PC-3 (cell line): ENCODE data around the gene TMX3. TPM values are rescaled to one million over a fixed set of nuclear protein-coding genes. Genes with fewer than 3 reads are reported as not detected.

Source experiments
- ATAC-seq: fragments of 200-7000 bp; cut with Tn5 transposase; 2 replicates; pipeline ENCODE4 v1.9.1; 2020; ENCODE audit warnings: mild to moderate bottlenecking, moderate library complexity
- BruUV-seq: library from RNA; stranded (reverse); fragments of 400-500 nt; replicated peaks from 2 replicates; lab custom pipeline; 2021; lab: Mats Ljungman, UMichigan
- CTCF ChIA-PET: fragments of 300-600 bp; sonication (Branson Sonifier 250); formaldehyde crosslinking; loops from one replicate; lab custom pipeline; 2022; ENCODE audit warnings: antibody characterized with exemption; lab: Charles Lee
- POLR2A ChIA-PET: fragments of 300-600 bp; sonication (Branson Sonifier 250); formaldehyde crosslinking; loops from one replicate; lab custom pipeline; 2022; ENCODE audit warnings: antibody characterized with exemption; ENCODE audit not compliant: unreplicated experiment; lab: Charles Lee
- DNase-seq: peaks from one replicate; pipeline ENCODE4 v3.0.0-alpha.2; 2015
- H2AFZ ChIP-seq: fragments of 300-600 bp; sonication (generic); 2 replicates; pipeline ENCODE4 v1.6.0; 2016; ENCODE audit warnings: antibody characterized with exemption, low read length
- H3F3A ChIP-seq: fragments of 300-600 bp; sonication (generic); one replicate; pipeline ENCODE4 v1.6.0; 2017; ENCODE audit warnings: antibody characterized with exemption, low read length, control low read depth, mild to moderate bottlenecking; ENCODE audit not compliant: unreplicated experiment
- H3K27ac ChIP-seq: fragments of 300-600 bp; sonication (generic); 2 replicates; pipeline ENCODE4 v1.5.1; 2016; ENCODE audit warnings: mild to moderate bottlenecking, low read length
- H3K27me3 ChIP-seq: fragments of 300-600 bp; sonication (generic); 2 replicates; pipeline ENCODE4 v1.6.1; 2016; ENCODE audit warnings: low read length, mixed read lengths
- H3K36me3 ChIP-seq: fragments of 300-600 bp; sonication (generic); 2 replicates; pipeline ENCODE4 v1.6.1; 2016; ENCODE audit warnings: low read depth, mixed run types, low read length, mixed read lengths
- H3K4me1 ChIP-seq: fragments of 300-600 bp; sonication (generic); 2 replicates; pipeline ENCODE4 v1.5.1; 2016; ENCODE audit warnings: low read length; ENCODE audit not compliant: insufficient read depth
- H3K4me2 ChIP-seq: fragments of 300-600 bp; sonication (generic); 2 replicates; pipeline ENCODE4 v1.6.0; 2016; ENCODE audit warnings: low read length
- H3K4me3 ChIP-seq: fragments of 300-600 bp; sonication (generic); 2 replicates; pipeline ENCODE4 v1.5.1; 2016; ENCODE audit warnings: mild to moderate bottlenecking, low read length, mixed read lengths
- H3K79me2 ChIP-seq: fragments of 300-600 bp; sonication (generic); 2 replicates; pipeline ENCODE4 v1.6.1; 2017; ENCODE audit warnings: low read length, mixed read lengths
- H3K9ac ChIP-seq: fragments of 300-600 bp; sonication (generic); 2 replicates; pipeline ENCODE4 v1.6.0; 2016; ENCODE audit warnings: mild to moderate bottlenecking, low read length
- H3K9me2 ChIP-seq: fragments of 300-600 bp; sonication (generic); replicated peaks from 2 replicates; pipeline ENCODE4 v1.6.1; 2016; ENCODE audit warnings: mixed run types, low read length, mixed read lengths
- H3K9me3 ChIP-seq: fragments of 300-600 bp; sonication (generic); 2 replicates; pipeline ENCODE4 v1.6.1; 2016; ENCODE audit warnings: low read length, mixed read lengths
- H4K20me1 ChIP-seq: fragments of 300-600 bp; sonication (generic); 2 replicates; pipeline ENCODE4 v1.6.1; 2016; ENCODE audit warnings: low read length, mixed read lengths
- EZH2 ChIP-seq: fragments of 300-600 bp; sonication (generic); IDR thresholded peaks from one replicate; pipeline ENCODE4 v1.6.1; 2017; ENCODE audit warnings: antibody characterized with exemption, mild to moderate bottlenecking, low read length; ENCODE audit not compliant: unreplicated experiment
- EZH2phosphoT487 ChIP-seq: fragments of 300-600 bp; sonication (generic); IDR thresholded peaks from 2 replicates; pipeline ENCODE4 v1.6.1; 2018; ENCODE audit warnings: mild to moderate bottlenecking, antibody characterized with exemption, low read length, borderline replicate concordance
- intact Hi-C: fragments of 100-400 bp; cut with micrococcal nuclease; formaldehyde crosslinking; loops from 2 replicates; pipeline ENCODE4 v1.9.0; 2023
- total RNA-seq: library from RNA; depleted of rRNA; stranded (reverse); fragments of >200 nt; gene quantifications from 2 replicates; pipeline ENCODE4 v1.2.3, GENCODE V29; 2014
- TF ChIP-seq, protein P1 (sequence below): fragments of 300-600 bp; sonication (generic); conservative IDR thresholded peaks from 2 replicates; pipeline ENCODE4 v1.5.1; 2017; ENCODE audit warnings: antibody characterized with exemption, low read depth, mild to moderate bottlenecking, low read length

Gene TMX3
- total RNA-seq, 1 experiment from 2014 or later: 50.1 TPM

GRCh38 chr18:68738564-68738963 lies 23.7 kb upstream of the TMX3 start:
- intact Hi-C loops: loop anchor here (5.0 to 10.0 kb wide), 3 partner anchors 76 to 864 kb away; no protein-coding TSS in a partner anchor
- no peak for ATAC-seq
- no peak for DNase-seq
- Histone ChIP-seq H2AFZ (no peak overlapping the region), H3K4me1 (peaks cover 19% of the 10 kb centered on the region), H3K27ac (no peak overlapping the region), H3K4me3 (no peak overlapping the region), H3K4me2 (no peak overlapping the region), H3K27me3 (no peaks in the 10 kb centered on the region), H3K9me3 (no peaks in the 10 kb centered on the region), H3F3A (no peaks in the 10 kb centered on the region), H3K79me2 (no peaks in the 10 kb centered on the region), H4K20me1 (no peaks in the 10 kb centered on the region), H3K36me3 (no peaks in the 10 kb centered on the region), H3K9me2 (no peaks in the 10 kb centered on the region), H3K9ac (no peak overlapping the region)
- no TSS peak for BruUV-seq
- TF ChIP-seq, protein P1, sequence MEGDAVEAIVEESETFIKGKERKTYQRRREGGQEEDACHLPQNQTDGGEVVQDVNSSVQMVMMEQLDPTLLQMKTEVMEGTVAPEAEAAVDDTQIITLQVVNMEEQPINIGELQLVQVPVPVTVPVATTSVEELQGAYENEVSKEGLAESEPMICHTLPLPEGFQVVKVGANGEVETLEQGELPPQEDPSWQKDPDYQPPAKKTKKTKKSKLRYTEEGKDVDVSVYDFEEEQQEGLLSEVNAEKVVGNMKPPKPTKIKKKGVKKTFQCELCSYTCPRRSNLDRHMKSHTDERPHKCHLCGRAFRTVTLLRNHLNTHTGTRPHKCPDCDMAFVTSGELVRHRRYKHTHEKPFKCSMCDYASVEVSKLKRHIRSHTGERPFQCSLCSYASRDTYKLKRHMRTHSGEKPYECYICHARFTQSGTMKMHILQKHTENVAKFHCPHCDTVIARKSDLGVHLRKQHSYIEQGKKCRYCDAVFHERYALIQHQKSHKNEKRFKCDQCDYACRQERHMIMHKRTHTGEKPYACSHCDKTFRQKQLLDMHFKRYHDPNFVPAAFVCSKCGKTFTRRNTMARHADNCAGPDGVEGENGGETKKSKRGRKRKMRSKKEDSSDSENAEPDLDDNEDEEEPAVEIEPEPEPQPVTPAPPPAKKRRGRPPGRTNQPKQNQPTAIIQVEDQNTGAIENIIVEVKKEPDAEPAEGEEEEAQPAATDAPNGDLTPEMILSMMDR: no peak
- no peak for TF ChIP-seq EZH2
- no peak for TF ChIP-seq EZH2phosphoT487
- CTCF ChIA-PET: no interaction called here
- POLR2A ChIA-PET: no interaction called here

- intact Hi-C loops: loop anchor here (1.0 to 10.0 kb wide), 4 partner anchors 73 to 1518 kb away; no protein-coding TSS in a partner anchor
- peaks cover 21% of the 10 kb centered on the region for H3K4me1 ChIP-seq
- no peaks in the 10 kb centered on the region for H4K20me1 ChIP-seq
- H3K27ac ChIP-seq: 0 out of 2 replicates have a peak overlapping the region, but pooled peaks have one; percentile 5
- H3K9ac ChIP-seq: no peak overlapping the region; the same call in 1 of the 2 replicates
- H3K36me3 ChIP-seq: no peaks in the 10 kb centered on the region
- peak overlapping the region; percentile 56 for H3K4me2 ChIP-seq
- DNase-seq (peak; percentile 66), ATAC-seq (peak; percentile 70)
- no peak overlapping the region for H3K4me3 ChIP-seq
- BruUV-seq: no TSS peak
- no peaks in the 10 kb centered on the region for H3F3A ChIP-seq
- CTCF ChIA-PET: no interaction called here
- no peaks in the 10 kb centered on the region for H3K9me3 ChIP-seq
- POLR2A ChIA-PET: no interaction called here
- peak overlapping the region; percentile 41; the same call in 1 of the 2 replicates for H2AFZ ChIP-seq
- H3K79me2 ChIP-seq: no peaks in the 10 kb centered on the region
- no peaks in the 10 kb centered on the region for H3K27me3 ChIP-seq
- TF ChIP-seq EZH2 (no peak), EZH2phosphoT487 (no peak)
- TF ChIP-seq, protein P1: peak; percentile 91
- H3K9me2 ChIP-seq: no peaks in the 10 kb centered on the region
These were observed 20.8 kb upstream of the TMX3 start for GRCh38 chr18:68735483-68736343.
